H9 (cell line): ENCODE measurements around the gene TAOK3. TPM values are rescaled to one million over a fixed set of nuclear protein-coding genes. Genes with fewer than 3 reads are reported as not detected.

ENCODE experiments used
- DNase-seq: peaks from one replicate; pipeline ENCODE4 v3.0.0-alpha.2; 2017
- H2AFZ ChIP-seq: one replicate; pipeline ENCODE4 v1.6.1; 2013; ENCODE audit warnings: mild to moderate bottlenecking, low read length, control low read depth, moderate library complexity
- H2AK5ac ChIP-seq: 2 replicates; pipeline ENCODE4 v1.6.1; 2013; ENCODE audit warnings: low read length, control low read depth, mixed read lengths; ENCODE audit not compliant: insufficient read length
- H2BK120ac ChIP-seq: one replicate; pipeline ENCODE4 v1.6.1; 2013; ENCODE audit warnings: low read depth, mild to moderate bottlenecking, low read length, control low read depth, inconsistent platforms; ENCODE audit not compliant: poor library complexity, severe bottlenecking
- H2BK12ac ChIP-seq: 2 replicates; pipeline ENCODE4 v1.6.1; 2013; ENCODE audit warnings: low read length, control low read depth, mixed read lengths, low read depth; ENCODE audit not compliant: insufficient read length
- H2BK15ac ChIP-seq: 2 replicates; pipeline ENCODE4 v1.6.1; 2013; ENCODE audit warnings: low read depth, low read length, control low read depth
- H2BK20ac ChIP-seq: one replicate; pipeline ENCODE4 v1.6.1; 2013; ENCODE audit warnings: low read depth, mild to moderate bottlenecking, low read length, control low read depth, inconsistent platforms; ENCODE audit not compliant: poor library complexity, severe bottlenecking
- H2BK5ac ChIP-seq: 2 replicates; pipeline ENCODE4 v1.6.1; 2013; ENCODE audit warnings: low read length, control low read depth, mixed read lengths; ENCODE audit not compliant: insufficient read length
- H3K14ac ChIP-seq: 2 replicates; pipeline ENCODE4 v1.6.1; 2013; ENCODE audit warnings: low read length, control low read depth; ENCODE audit not compliant: insufficient read depth
- H3K18ac ChIP-seq: 2 replicates; pipeline ENCODE4 v1.6.1; 2013; ENCODE audit warnings: low read depth, mild to moderate bottlenecking, mixed read lengths, low read length, control low read depth; ENCODE audit not compliant: insufficient read length
- H3K23ac ChIP-seq: 2 replicates; pipeline ENCODE4 v1.6.1; 2013; ENCODE audit warnings: low read length, control low read depth, mixed read lengths, low read depth; ENCODE audit not compliant: insufficient read length
- H3K23me2 ChIP-seq: 2 replicates; pipeline ENCODE4 v1.6.1; 2013; ENCODE audit warnings: low read depth, mild to moderate bottlenecking, mixed read lengths, low read length, control low read depth; ENCODE audit not compliant: insufficient read length, poor library complexity, severe bottlenecking
- H3K27ac ChIP-seq: 2 replicates; pipeline ENCODE4 v1.5.1; 2013; ENCODE audit warnings: low read length, control low read depth, mixed read lengths, low read depth; ENCODE audit not compliant: insufficient read length
- H3K27me3 ChIP-seq: 2 replicates; pipeline ENCODE4 v1.6.1; 2013; ENCODE audit warnings: low read length, control low read depth, inconsistent platforms; ENCODE audit not compliant: insufficient read depth
- H3K4ac ChIP-seq: 2 replicates; pipeline ENCODE4 v1.6.1; 2013; ENCODE audit warnings: low read depth, mild to moderate bottlenecking, control low read depth, inconsistent platforms, low read length, moderate library complexity
- H3K4me1 ChIP-seq: 2 replicates; pipeline ENCODE4 v1.6.1; 2013; ENCODE audit warnings: low read length, control low read depth, inconsistent platforms; ENCODE audit not compliant: insufficient read depth
- H3K4me2 ChIP-seq: 2 replicates; pipeline ENCODE4 v1.6.1; 2013; ENCODE audit warnings: low read length, control low read depth, mixed read lengths; ENCODE audit not compliant: insufficient read length, insufficient read depth
- H3K56ac ChIP-seq: 2 replicates; pipeline ENCODE4 v1.6.1; 2013; ENCODE audit warnings: low read depth, mild to moderate bottlenecking, mixed read lengths, low read length, control low read depth; ENCODE audit not compliant: insufficient read length
- H3K79me1 ChIP-seq: 2 replicates; pipeline ENCODE4 v1.6.1; 2013; ENCODE audit warnings: low read depth, mild to moderate bottlenecking, moderate library complexity, low read length, control low read depth, inconsistent platforms; ENCODE audit not compliant: insufficient read depth, poor library complexity, severe bottlenecking
- H3K79me2 ChIP-seq: 2 replicates; pipeline ENCODE4 v1.6.1; 2013; ENCODE audit warnings: low read length, control low read depth, inconsistent platforms; ENCODE audit not compliant: insufficient read depth
- H3K9ac ChIP-seq: 2 replicates; pipeline ENCODE4 v1.6.1; 2013; ENCODE audit warnings: low read length, control low read depth, mixed read lengths; ENCODE audit not compliant: insufficient read length; ENCODE audit errors: extremely low read depth
- H3K9me3 ChIP-seq: one replicate; pipeline ENCODE4 v1.6.1; 2013; ENCODE audit warnings: low read depth, low read length, inconsistent platforms; ENCODE audit not compliant: control insufficient read depth
- H3T11ph ChIP-seq: one replicate; pipeline ENCODE4 v1.6.1; 2013; ENCODE audit warnings: mild to moderate bottlenecking, low read length, control low read depth, inconsistent platforms
- H4K20me1 ChIP-seq: one replicate; pipeline ENCODE4 v1.6.1; 2013; ENCODE audit not compliant: control insufficient read depth, insufficient read length, insufficient read depth
- H4K5ac ChIP-seq: 2 replicates; pipeline ENCODE4 v1.6.1; 2013; ENCODE audit warnings: low read depth, mild to moderate bottlenecking, mixed read lengths, low read length, control low read depth; ENCODE audit not compliant: insufficient read length
- H4K8ac ChIP-seq: replicated peaks from 2 replicates; pipeline ENCODE4 v1.6.1; 2013; ENCODE audit warnings: low read length, control low read depth, mixed read lengths, low read depth; ENCODE audit not compliant: insufficient read length
- H4K91ac ChIP-seq: 2 replicates; pipeline ENCODE4 v1.6.1; 2013; ENCODE audit warnings: low read depth, mild to moderate bottlenecking, moderate library complexity, mixed read lengths, low read length, control low read depth; ENCODE audit not compliant: insufficient read length
- H3K27ac Mint-ChIP-seq, 3 experiments: 2 replicates in 2 of 3; 3 replicates in 1 of 3; pipeline ENCODE4 v1.8.0; 2020 to 2021; ENCODE audit warnings: mixed read lengths in 3 of 3, mild to moderate bottlenecking in 1 of 3, moderate library complexity in 1 of 3
- H3K27me3 Mint-ChIP-seq: 2 replicates; pipeline ENCODE4 v1.8.0; 2021; ENCODE audit warnings: low read depth, mild to moderate bottlenecking, moderate library complexity, mixed read lengths
- H3K36me3 Mint-ChIP-seq, 3 experiments: 2 replicates in 2 of 3; 3 replicates in 1 of 3; pipeline ENCODE4 v1.8.0; 2020 to 2021; ENCODE audit warnings: low read depth in 3 of 3, mixed read lengths in 3 of 3; ENCODE audit not compliant: insufficient read depth in 1 of 3
- H3K4me1 Mint-ChIP-seq, 2 experiments: 2 replicates each; pipeline ENCODE4 v1.8.0; 2020; ENCODE audit warnings: mixed read lengths in 2 of 2
- H3K4me3 Mint-ChIP-seq, 2 experiments: 2 replicates in 1 of 2; 3 replicates in 1 of 2; pipeline ENCODE4 v1.8.0; 2020 to 2021; ENCODE audit warnings: mild to moderate bottlenecking in 2 of 2, mixed read lengths in 2 of 2, moderate library complexity in 1 of 2
- H3K9me3 Mint-ChIP-seq, 2 experiments: 2 replicates in 1 of 2; 3 replicates in 1 of 2; pipeline ENCODE4 v1.8.0; 2020; ENCODE audit warnings: mild to moderate bottlenecking in 2 of 2, mixed read lengths in 2 of 2, moderate library complexity in 1 of 2
- WGBS: extraction: QIAGEN DNeasy Blood & Tissue Kit; methylation state at CpG from one replicate; pipeline ENCODE4 v1.1.7; 2013; ENCODE audit warnings: missing lambda C conversion rate, low lambda C conversion rate, mixed read lengths; ENCODE audit not compliant: insufficient read length; ENCODE audit errors: extremely low coverage; 5-methylcytosine and 5-hydroxymethylcytosine counted together
- total RNA-seq: library from RNA; stranded (reverse); gene quantifications from 2 replicates; pipeline ENCODE4 v1.2.1, GENCODE V29; 2021
- TF ChIP-seq, protein P1 (sequence below): fragments of 200-600 bp; sonication (generic); conservative IDR thresholded peaks from 3 replicates; pipeline ENCODE4 v1.8.0; 2021; ENCODE audit warnings: antibody characterized with exemption, mild to moderate bottlenecking

Gene TAOK3
- total RNA-seq, 1 experiment from 2014 or later = 5.2 TPM

GRCh38 chr12:118334939-118335567, 37.7 kb downstream of the TAOK3 start:
- Histone ChIP-seq H4K8ac (no peak overlapping the region), H4K5ac (no peak overlapping the region), H4K91ac (no peak overlapping the region), H4K20me1 (no peaks in the 10 kb centered on the region), H3K27me3 (no peaks in the 10 kb centered on the region), H3K79me2 (no peaks in the 10 kb centered on the region), H3K18ac (no peak overlapping the region), H3T11ph (no peak overlapping the region), H3K23ac (no peak overlapping the region), H3K27ac (no peak overlapping the region), H2BK120ac (no peak overlapping the region), H2BK20ac (no peak overlapping the region), H3K79me1 (no peaks in the 10 kb centered on the region), H2BK15ac (no peak overlapping the region), H2AK5ac (no peak overlapping the region), H3K4ac (no peak overlapping the region), H2BK5ac (no peak overlapping the region), H3K4me2 (no peak overlapping the region), H3K56ac (no peak overlapping the region), H3K9me3 (no peaks in the 10 kb centered on the region), H3K14ac (no peak overlapping the region), H3K23me2 (no peaks in the 10 kb centered on the region), H2BK12ac (no peak overlapping the region), H3K4me1 (no peaks in the 10 kb centered on the region), H2AFZ (no peak overlapping the region), H3K9ac (no peak overlapping the region)
- no CpG with 5 or more reads among the region's 4 CpGs for WGBS
- no peaks in the 10 kb centered on the region for H3K27me3 Mint-ChIP-seq
- H3K27ac Mint-ChIP-seq = no peak overlapping the region
- H3K9me3 Mint-ChIP-seq = no peaks in the 10 kb centered on the region
- H3K4me1 Mint-ChIP-seq = peaks cover 4 to 7% of the 10 kb centered on the region in 2 experiments
- no peak for DNase-seq
- no peaks in the 10 kb centered on the region for H3K36me3 Mint-ChIP-seq
- H3K4me3 Mint-ChIP-seq = no peak overlapping the region
- TF ChIP-seq, protein P1, sequence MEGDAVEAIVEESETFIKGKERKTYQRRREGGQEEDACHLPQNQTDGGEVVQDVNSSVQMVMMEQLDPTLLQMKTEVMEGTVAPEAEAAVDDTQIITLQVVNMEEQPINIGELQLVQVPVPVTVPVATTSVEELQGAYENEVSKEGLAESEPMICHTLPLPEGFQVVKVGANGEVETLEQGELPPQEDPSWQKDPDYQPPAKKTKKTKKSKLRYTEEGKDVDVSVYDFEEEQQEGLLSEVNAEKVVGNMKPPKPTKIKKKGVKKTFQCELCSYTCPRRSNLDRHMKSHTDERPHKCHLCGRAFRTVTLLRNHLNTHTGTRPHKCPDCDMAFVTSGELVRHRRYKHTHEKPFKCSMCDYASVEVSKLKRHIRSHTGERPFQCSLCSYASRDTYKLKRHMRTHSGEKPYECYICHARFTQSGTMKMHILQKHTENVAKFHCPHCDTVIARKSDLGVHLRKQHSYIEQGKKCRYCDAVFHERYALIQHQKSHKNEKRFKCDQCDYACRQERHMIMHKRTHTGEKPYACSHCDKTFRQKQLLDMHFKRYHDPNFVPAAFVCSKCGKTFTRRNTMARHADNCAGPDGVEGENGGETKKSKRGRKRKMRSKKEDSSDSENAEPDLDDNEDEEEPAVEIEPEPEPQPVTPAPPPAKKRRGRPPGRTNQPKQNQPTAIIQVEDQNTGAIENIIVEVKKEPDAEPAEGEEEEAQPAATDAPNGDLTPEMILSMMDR = no peak
